ENCODE results near the gene TIPARP.

GRCh38 chr3:156644958-156645357, 29.4 kb upstream of the TIPARP start:
- TF ChIP-seq, protein P1, sequence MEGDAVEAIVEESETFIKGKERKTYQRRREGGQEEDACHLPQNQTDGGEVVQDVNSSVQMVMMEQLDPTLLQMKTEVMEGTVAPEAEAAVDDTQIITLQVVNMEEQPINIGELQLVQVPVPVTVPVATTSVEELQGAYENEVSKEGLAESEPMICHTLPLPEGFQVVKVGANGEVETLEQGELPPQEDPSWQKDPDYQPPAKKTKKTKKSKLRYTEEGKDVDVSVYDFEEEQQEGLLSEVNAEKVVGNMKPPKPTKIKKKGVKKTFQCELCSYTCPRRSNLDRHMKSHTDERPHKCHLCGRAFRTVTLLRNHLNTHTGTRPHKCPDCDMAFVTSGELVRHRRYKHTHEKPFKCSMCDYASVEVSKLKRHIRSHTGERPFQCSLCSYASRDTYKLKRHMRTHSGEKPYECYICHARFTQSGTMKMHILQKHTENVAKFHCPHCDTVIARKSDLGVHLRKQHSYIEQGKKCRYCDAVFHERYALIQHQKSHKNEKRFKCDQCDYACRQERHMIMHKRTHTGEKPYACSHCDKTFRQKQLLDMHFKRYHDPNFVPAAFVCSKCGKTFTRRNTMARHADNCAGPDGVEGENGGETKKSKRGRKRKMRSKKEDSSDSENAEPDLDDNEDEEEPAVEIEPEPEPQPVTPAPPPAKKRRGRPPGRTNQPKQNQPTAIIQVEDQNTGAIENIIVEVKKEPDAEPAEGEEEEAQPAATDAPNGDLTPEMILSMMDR (IDR thresholded peaks at IDR 0.05): no peak
- TF ChIP-seq REST (IDR thresholded peaks at IDR 0.05; ENCODE audit: insufficient read depth in 1 of 2, low read depth in 2 of 2, low read length in 1 of 2) (no peak), TCF7L2 (IDR thresholded peaks at IDR 0.05; ENCODE audit: low read depth, low read length) (no peak)
